ENCODE results near the gene SLC17A7.
"Not testable (repeated sequence)": the region's sequence is repeated elsewhere in the genome, so short reads cannot be mapped to it uniquely, and the experiment has no call there.

GRCh38 chr19:49444100-49444700 lies 2.9 kb upstream of the SLC17A7 start:
- not testable (repeated sequence) for TF ChIP-seq EZH2 (IDR thresholded peaks at IDR 0.05; ENCODE audit: low read length, missing control alignments); CTCF (conservative IDR thresholded peaks at IDR 0.05 in 1 of 2, IDR thresholded peaks at IDR 0.05 in 1 of 2; ENCODE audit: low read depth in 1 of 2, low read length in 2 of 2)

All from fibroblast of lung (primary cell).